Heart right ventricle (tissue), 16 donors: ENCODE data around the gene RCAN2. TPM values are rescaled to one million over a fixed set of nuclear protein-coding genes. Genes with fewer than 3 reads are reported as not detected.
"Not testable (repeated sequence)": the region's sequence is repeated elsewhere in the genome, so short reads cannot be mapped to it uniquely, and the experiment has no call there.

ENCODE experiments used
- ATAC-seq, 8 donors: fragments of 200-7000 bp; cut with Tn5 transposase; one replicate each; pipeline ENCODE4 v1.9.1; 2020; ENCODE audit warnings: mild to moderate bottlenecking in 8 of 8, moderate library complexity in 8 of 8, moderate number of reproducible peaks in 1 of 8
- DNase-seq, 2 donors: peaks; one replicate each; pipeline ENCODE4 v3.0.0-alpha.2; 2020
- H3K27ac ChIP-seq, 10 donors: fragments of 200-600 bp; sonication (generic) in 2 of 10; one replicate each; pipeline versions ENCODE4 v1.5.0 to v1.8.0; 2020 to 2022; ENCODE audit warnings: mild to moderate bottlenecking in 3 of 10
- H3K27me3 ChIP-seq, 7 donors: fragments of 200-600 bp; one replicate each; pipeline ENCODE4 v1.8.0; 2021 to 2022; ENCODE audit warnings: mild to moderate bottlenecking in 2 of 7
- H3K36me3 ChIP-seq, 9 donors: fragments of 200-600 bp; sonication (generic) in 1 of 9; one replicate each; pipeline versions ENCODE4 v1.5.0 to v1.8.0; 2020 to 2022; ENCODE audit warnings: mild to moderate bottlenecking in 2 of 9
- H3K4me1 ChIP-seq, 9 donors: fragments of 200-600 bp; sonication (generic) in 1 of 9; one replicate each; pipeline versions ENCODE4 v1.5.0 to v1.8.0; 2020 to 2022; ENCODE audit warnings: mild to moderate bottlenecking in 4 of 9
- H3K4me3 ChIP-seq, 10 donors: fragments of 200-600 bp; sonication (generic) in 2 of 10; one replicate each; pipeline versions ENCODE4 v1.5.0 to v1.8.0; 2020 to 2022; ENCODE audit warnings: mild to moderate bottlenecking in 7 of 10, moderate library complexity in 2 of 10
- H3K9me3 ChIP-seq, 11 donors: fragments of 200-600 bp in 10 of 11; sonication (generic) in 2 of 11; one replicate each; pipeline versions ENCODE4 v1.5.0 to v1.8.0; 2013 to 2022; ENCODE audit warnings: mild to moderate bottlenecking in 2 of 11, control low read depth in 1 of 11, moderate library complexity in 1 of 11
- WGBS, 2 donors: extraction: QIAGEN DNeasy Blood & Tissue Kit; methylation state at CpG; one replicate each; pipeline ENCODE4 v1.1.7; 2013; ENCODE audit warnings: inconsistent platforms in 1 of 2; 5-methylcytosine and 5-hydroxymethylcytosine counted together
- intact Hi-C, 10 donors: fragments of 100-400 bp; cut with DNase I; formaldehyde crosslinking; loops; one replicate each; pipeline versions ENCODE4 v1.11.1 to v1.14.2; 2022
- polyA plus RNA-seq, 2 donors: library from polyadenylated mRNA; stranded (reverse); fragments of 200-250 nt; gene quantifications; one replicate each; pipeline ENCODE4 v1.2.3, GENCODE V29; 2013
- total RNA-seq, 10 donors: library from RNA; stranded (reverse); fragmentation: NEBNext Ultra II Directional in 3 of 10; extraction: Animal tissue kit (Norgen Biotek cat#: 25700) in 3 of 10; gene quantifications; one replicate each; pipeline versions ENCODE4 v1.2.1 to v1.2.4, GENCODE V29; 2021 to 2023
- TF ChIP-seq, protein P1 (sequence below), 9 donors: fragments of 200-600 bp; sonication (generic) in 2 of 9; IDR thresholded peaks; one replicate each; pipeline versions ENCODE4 v1.5.0 to v1.8.0; 2021 to 2022; ENCODE audit warnings: antibody characterized with exemption in 9 of 9, mild to moderate bottlenecking in 5 of 9, moderate library complexity in 1 of 9
- donor health status: Arrhythmogenic right ventricular cardiomyopathy.
- donor health status: ischemic (EF 13 %, LVEDD 7.1; RV severe dilation, severe dysfunction).
- donor health status: healthy with polysubstance abuse.
- donor health status: DM: no; HTN: yes; CAD: no.
- donor health status: DM: no; HTN: no; CAD: no.
- donor health status: ischemic (EF 25% LVEDD 6.9; RV normal size, moderate dysfunction).
- donor health status: ischemic (EF 25% LVEDD 5.7; RV mildly dilated, moderate dysfunction).
- donor health status: healthy.
- donor health status: DM: yes; HTN: yes; CAD: no.
- donor health status: Ischemic cardiomyopathy.
- donor health status: ischemic (EF 35%, LVEDD 5.7; RV mildly dilated, moderate dysfunction).
- donor health status: nonischemic (EF 11% LVEDD 7.7; RV severe dilation, severe dysfunction).
- donor health status: DM: yes; HTN: yes; CAD: no.
- donor health status: PGD.
- donor health status: ischemic (EF 29% LVEDD 5.4; RV normal size, mild dysfunction).
- donor health status: nonischemic (EF 23%, LVEDD 6.1; RV moderate dilation, normal function).

RCAN2 gene
- total and polyA plus RNA-seq, 12 donors = 51.0 to 352 (median 298) TPM

DNA sequence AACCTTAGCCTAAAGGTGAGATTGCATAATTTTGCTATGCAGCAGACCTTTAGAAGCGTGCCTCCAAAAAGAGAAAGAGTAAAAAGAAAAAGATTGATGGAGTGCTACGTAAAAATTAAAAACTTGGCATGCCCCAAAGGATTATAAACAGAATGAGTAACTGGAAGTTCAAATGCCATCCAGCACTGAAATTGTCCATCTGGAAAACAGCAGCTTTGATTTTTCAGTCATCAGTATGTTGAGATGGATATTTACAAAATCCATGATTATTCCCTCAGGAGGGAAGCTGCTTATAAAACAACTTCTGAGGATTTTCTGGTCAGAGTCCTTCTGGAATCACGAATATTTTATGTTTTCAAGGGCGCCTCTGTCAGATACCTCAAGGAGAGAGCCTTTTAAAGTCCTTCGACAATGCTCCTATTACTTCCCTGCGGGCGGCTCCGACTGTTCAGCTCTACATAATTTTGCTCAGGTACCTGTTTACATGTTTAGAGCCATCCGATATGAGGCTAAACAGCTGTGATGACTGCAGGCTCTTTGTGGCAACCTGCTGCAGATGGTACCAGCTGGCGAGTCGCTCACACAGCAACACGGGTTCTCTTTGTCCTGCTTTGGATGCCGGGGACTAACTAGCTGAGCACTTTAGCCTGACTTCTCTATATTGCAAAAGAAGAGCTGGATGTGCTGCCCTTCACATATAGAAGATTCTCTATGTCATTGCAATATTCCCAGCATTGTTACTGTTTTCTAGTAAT is 83.3 kb downstream of the RCAN2 start:
- Histone ChIP-seq H3K27ac (peak overlapping the region in 8 of 10 donors; percentile 11 to 51 (median 36)), H3K4me1 (peaks cover 2 to 70% (median 50%) of the 10 kb centered on the region in 9 donors), H3K4me3 (peak overlapping the region in 1 of 10 donors; percentile 3), H3K36me3 (peaks cover 0 to 6% (median 0%) of the 10 kb centered on the region in 9 donors), H3K9me3 (no peaks in the 10 kb centered on the region), H3K27me3 (no peaks in the 10 kb centered on the region)
- TF ChIP-seq, protein P1, sequence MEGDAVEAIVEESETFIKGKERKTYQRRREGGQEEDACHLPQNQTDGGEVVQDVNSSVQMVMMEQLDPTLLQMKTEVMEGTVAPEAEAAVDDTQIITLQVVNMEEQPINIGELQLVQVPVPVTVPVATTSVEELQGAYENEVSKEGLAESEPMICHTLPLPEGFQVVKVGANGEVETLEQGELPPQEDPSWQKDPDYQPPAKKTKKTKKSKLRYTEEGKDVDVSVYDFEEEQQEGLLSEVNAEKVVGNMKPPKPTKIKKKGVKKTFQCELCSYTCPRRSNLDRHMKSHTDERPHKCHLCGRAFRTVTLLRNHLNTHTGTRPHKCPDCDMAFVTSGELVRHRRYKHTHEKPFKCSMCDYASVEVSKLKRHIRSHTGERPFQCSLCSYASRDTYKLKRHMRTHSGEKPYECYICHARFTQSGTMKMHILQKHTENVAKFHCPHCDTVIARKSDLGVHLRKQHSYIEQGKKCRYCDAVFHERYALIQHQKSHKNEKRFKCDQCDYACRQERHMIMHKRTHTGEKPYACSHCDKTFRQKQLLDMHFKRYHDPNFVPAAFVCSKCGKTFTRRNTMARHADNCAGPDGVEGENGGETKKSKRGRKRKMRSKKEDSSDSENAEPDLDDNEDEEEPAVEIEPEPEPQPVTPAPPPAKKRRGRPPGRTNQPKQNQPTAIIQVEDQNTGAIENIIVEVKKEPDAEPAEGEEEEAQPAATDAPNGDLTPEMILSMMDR (IDR thresholded peaks at IDR 0.05) = no peak
- WGBS, 2 donors = 75 to 84% methylated on average over 13 of the region's 13 CpGs
- DNase-seq (no peak), ATAC-seq (peak in 2 of 8 donors; percentile 15 to 20)
- intact Hi-C loops = loop anchor here in 4 of 10 donors (2.0 to 10.0 kb wide), 4 partner anchors 186 to 473 kb away; no protein-coding TSS in a partner anchor

DNA sequence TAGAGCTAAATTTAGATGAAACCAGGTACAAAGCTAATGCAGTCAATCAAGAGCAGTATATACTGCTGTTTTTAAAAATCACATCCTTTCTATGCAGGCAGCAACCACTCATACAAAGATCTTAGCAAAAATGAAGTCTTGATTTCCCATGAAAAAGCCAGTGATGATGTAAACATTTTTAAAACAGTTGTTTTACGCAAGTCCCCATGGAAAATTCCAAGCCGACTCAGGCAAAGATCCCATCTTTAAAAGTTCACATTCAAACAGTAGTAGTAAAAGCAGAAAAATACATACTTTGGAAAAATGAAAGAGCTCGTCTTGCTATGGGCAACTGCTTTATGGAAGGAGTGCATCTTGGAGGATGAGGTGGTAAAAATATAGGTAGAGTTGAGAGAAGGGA is 84.0 kb downstream of the RCAN2 start:
- intact Hi-C loops = loop anchor here in 4 of 10 donors (5.0 to 10.0 kb wide), 3 partner anchors 185 to 472 kb away; no protein-coding TSS in a partner anchor
- H3K9me3 ChIP-seq = no peaks in the 10 kb centered on the region
- WGBS, 2 donors = 71 to 75% methylated on average over 3 of the region's 3 CpGs
- peak overlapping the region in 8 of 10 donors; percentile 10 to 59 (median 38) for H3K27ac ChIP-seq
- no peaks in the 10 kb centered on the region for H3K27me3 ChIP-seq
- ATAC-seq (peak in 1 of 8 donors; percentile 18), DNase-seq (no peak)
- TF ChIP-seq, protein P1 (IDR thresholded peaks at IDR 0.05) = no peak
- H3K36me3 ChIP-seq = peaks cover 0 to 6% (median 0%) of the 10 kb centered on the region in 9 donors
- peaks cover 2 to 66% (median 44%) of the 10 kb centered on the region in 9 donors for H3K4me1 ChIP-seq
- H3K4me3 ChIP-seq = no peak overlapping the region

DNA sequence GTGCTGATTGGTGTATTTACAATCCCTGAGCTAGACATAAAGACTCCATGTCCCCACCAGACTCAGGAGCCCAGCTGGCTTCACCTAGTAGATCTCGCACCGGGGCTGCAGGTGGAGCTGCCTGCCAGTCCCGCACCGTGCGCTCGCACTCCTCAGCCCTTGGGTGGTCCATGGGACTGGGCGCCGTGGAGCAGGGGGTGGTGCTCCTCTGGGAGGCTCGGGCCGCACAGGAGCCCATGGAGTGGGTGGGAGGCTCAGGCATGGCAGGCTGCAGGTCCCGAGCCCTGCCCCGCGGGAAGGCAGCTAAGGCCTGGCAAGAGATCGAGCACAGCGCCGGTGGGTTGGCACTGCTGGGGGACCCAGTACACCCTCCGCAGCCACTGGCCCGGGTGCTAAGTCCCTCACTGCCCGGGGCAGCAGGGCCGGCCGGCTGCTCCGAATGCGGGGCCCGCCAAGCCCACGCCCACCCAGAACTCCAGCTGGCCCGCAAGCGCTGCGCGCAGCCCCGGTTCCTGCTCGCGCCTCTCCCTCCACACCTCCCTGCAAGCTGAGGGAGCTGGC is 85.5 kb downstream of the RCAN2 start:
- intact Hi-C loops = loop anchor here in 4 of 10 donors (5.0 to 10.0 kb wide), 3 partner anchors 183 to 471 kb away; no protein-coding TSS in a partner anchor
- not testable (repeated sequence) for H3K4me3 ChIP-seq, H3K27ac ChIP-seq, DNase-seq, H3K36me3 ChIP-seq, H3K9me3 ChIP-seq, ATAC-seq, H3K27me3 ChIP-seq
- peaks cover 2 to 51% (median 40%) of the 10 kb centered on the region in 9 donors for H3K4me1 ChIP-seq
- WGBS, 2 donors = 97 to 98% methylated on average over 25 to 30 of the region's 32 CpGs

DNA sequence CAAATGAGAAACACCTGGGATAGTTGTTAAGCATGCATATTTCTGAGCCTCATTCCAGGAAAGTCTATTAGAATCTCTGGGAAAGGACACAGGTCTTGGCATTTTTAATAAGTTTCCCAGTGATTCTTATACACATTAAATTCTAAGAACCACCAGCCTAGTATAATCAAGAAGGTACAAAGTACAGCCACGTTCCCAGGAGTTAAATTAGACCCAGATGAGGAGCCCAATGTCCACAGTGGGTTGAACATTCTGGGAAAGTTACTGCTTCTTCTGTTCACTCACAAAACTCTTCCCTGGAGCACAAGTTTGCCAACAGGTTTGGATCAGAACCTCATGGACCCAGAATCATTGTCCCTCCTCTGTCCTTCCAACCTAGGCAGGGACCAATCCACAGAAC is 90.4 kb downstream of the RCAN2 start:
- ATAC-seq (no peak), DNase-seq (no peak)
- intact Hi-C loops = loop anchor here in 1 of 10 donors (10.0 kb wide), 1 partner anchor 466 kb away; no protein-coding TSS in a partner anchor
- no peak overlapping the region for H3K4me3 ChIP-seq
- peaks cover 0 to 6% (median 0%) of the 10 kb centered on the region in 9 donors for H3K36me3 ChIP-seq
- H3K27ac ChIP-seq = no peak overlapping the region
- 74 to 86% methylated on average over 1 of the region's 1 CpG for WGBS, 2 donors
- TF ChIP-seq, protein P1 (IDR thresholded peaks at IDR 0.05) = no peak
- H3K4me1 ChIP-seq = peaks cover 0 to 24% (median 4%) of the 10 kb centered on the region in 9 donors
- H3K9me3 ChIP-seq = no peaks in the 10 kb centered on the region
- no peaks in the 10 kb centered on the region for H3K27me3 ChIP-seq
